Hematopoietic multipotent progenitor cell treated with erythropoietin and hydrocortisone succinate and interleukin-3 and kit ligand, for 15 days (in vitro differentiated cells): ENCODE measurements around the gene OBSL1.

Experiments
- DNase-seq: peaks from one replicate; pipeline ENCODE4 v3.0.0-alpha.2; 2015; ENCODE audit warnings: low spot score

OBSL1 gene

GRCh38 chr2:219596954-219597551 is 25.7 kb upstream of the OBSL1 start:
- no peak for DNase-seq

GRCh38 chr2:219595256-219595655 is 23.9 kb upstream of the OBSL1 start:
- no peak for DNase-seq

- DNase-seq: no peak
Observed at GRCh38 chr2:219593154-219593553, 21.8 kb upstream of the OBSL1 start.

GRCh38 chr2:219592736-219593135 is 21.4 kb upstream of the OBSL1 start:
- DNase-seq: no peak

- no peak for DNase-seq
Observed at GRCh38 chr2:219591091-219591490, 19.8 kb upstream of the OBSL1 start.

GRCh38 chr2:219581346-219581745 is 10.0 kb upstream of the OBSL1 start:
- DNase-seq: no peak

- no peak for DNase-seq
Observed at GRCh38 chr2:219578811-219579613, 7.7 kb upstream of the OBSL1 start.

- no peak for DNase-seq
Observed at GRCh38 chr2:219576505-219577388, 5.4 kb upstream of the OBSL1 start.

- no peak for DNase-seq
Observed at GRCh38 chr2:219575566-219576504, 4.5 kb upstream of the OBSL1 start.

GRCh38 chr2:219574484-219575311 is 3.4 kb upstream of the OBSL1 start:
- DNase-seq: no peak

GRCh38 chr2:219573166-219573565 is 1.8 kb upstream of the OBSL1 start:
- DNase-seq: no peak

- no peak for DNase-seq
Observed at GRCh38 chr2:219572237-219573001, 1.1 kb upstream of the OBSL1 start, which contains the start of gene INHA. INHA (plus strand) TSS chr2:219572310; CDS start chr2:219572375, 65 bp downstream.

GRCh38 chr2:219570924-219571310 is 422 bp downstream of the OBSL1 start:
- DNase-seq: no peak

GRCh38 chr2:219570194-219570923 is 980 bp downstream of the OBSL1 start:
- no peak for DNase-seq

- no peak for DNase-seq
Observed at GRCh38 chr2:219569635-219570034, 1.7 kb downstream of the OBSL1 start.

GRCh38 chr2:219569041-219569440 is 2.3 kb downstream of the OBSL1 start:
- DNase-seq: no peak

GRCh38 chr2:219567791-219568361 is 3.5 kb downstream of the OBSL1 start:
- no peak for DNase-seq

GRCh38 chr2:219567131-219567530 is 4.2 kb downstream of the OBSL1 start:
- DNase-seq: no peak

GRCh38 chr2:219566640-219567039 is 4.7 kb downstream of the OBSL1 start:
- no peak for DNase-seq
